Measurements from ENCODE around the gene RNF212.

DNA sequence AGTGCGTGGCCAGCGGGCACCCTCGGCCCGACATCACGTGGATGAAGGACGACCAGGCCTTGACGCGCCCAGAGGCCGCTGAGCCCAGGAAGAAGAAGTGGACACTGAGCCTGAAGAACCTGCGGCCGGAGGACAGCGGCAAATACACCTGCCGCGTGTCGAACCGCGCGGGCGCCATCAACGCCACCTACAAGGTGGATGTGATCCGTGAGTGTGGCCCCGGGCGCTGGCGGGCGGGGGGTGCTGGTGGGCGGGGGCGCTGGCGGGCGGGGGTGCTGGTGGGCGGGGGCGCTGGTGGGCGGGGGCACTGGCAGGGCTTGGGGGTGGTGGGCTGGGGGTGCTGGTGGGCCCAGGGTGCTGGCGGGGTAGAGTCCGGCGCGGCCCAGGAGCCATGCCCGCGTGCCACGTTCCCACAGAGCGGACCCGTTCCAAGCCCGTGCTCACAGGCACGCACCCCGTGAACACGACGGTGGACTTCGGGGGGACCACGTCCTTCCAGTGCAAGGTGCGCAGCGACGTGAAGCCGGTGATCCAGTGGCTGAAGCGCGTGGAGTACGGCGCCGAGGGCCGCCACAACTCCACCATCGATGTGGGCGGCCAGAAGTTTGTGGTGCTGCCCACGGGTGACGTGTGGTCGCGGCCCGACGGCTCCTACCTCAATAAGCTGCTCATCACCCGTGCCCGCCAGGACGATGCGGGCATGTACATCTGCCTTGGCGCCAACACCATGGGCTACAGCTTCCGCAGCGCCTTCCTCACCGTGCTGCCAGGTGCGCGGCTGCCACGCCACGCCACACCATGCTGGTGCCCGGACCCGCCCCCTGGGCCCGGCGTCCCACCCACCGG is 89.2 kb downstream of the RNF212 start:
- TF ChIP-seq ISL1 (CRISPR knock-in tag; IDR thresholded peaks at IDR 0.05) (no peak), GLIS3 (CRISPR knock-in tag; IDR thresholded peaks at IDR 0.05) (no peak), ZC3H10 (CRISPR knock-in tag; IDR thresholded peaks at IDR 0.05) (no peak), ZNF565 (CRISPR knock-in tag; conservative IDR thresholded peaks at IDR 0.05; ENCODE audit: low read depth) (no peak), ZFP3 (CRISPR knock-in tag; IDR thresholded peaks at IDR 0.05) (no peak), ESRRG (CRISPR knock-in tag; IDR thresholded peaks at IDR 0.05) (no peak), ZNF8 (CRISPR knock-in tag; IDR thresholded peaks at IDR 0.05) (no peak), PPARA (CRISPR knock-in tag; IDR thresholded peaks at IDR 0.05; ENCODE audit: borderline replicate concordance) (no peak), ARNTL (CRISPR knock-in tag; IDR thresholded peaks at IDR 0.05; ENCODE audit: borderline replicate concordance, low read depth) (no peak), CSDC2 (CRISPR knock-in tag; IDR thresholded peaks at IDR 0.05) (no peak), ZFP30 (CRISPR knock-in tag; IDR thresholded peaks at IDR 0.05) (no peak)
- TF ChIP-seq, protein P1, sequence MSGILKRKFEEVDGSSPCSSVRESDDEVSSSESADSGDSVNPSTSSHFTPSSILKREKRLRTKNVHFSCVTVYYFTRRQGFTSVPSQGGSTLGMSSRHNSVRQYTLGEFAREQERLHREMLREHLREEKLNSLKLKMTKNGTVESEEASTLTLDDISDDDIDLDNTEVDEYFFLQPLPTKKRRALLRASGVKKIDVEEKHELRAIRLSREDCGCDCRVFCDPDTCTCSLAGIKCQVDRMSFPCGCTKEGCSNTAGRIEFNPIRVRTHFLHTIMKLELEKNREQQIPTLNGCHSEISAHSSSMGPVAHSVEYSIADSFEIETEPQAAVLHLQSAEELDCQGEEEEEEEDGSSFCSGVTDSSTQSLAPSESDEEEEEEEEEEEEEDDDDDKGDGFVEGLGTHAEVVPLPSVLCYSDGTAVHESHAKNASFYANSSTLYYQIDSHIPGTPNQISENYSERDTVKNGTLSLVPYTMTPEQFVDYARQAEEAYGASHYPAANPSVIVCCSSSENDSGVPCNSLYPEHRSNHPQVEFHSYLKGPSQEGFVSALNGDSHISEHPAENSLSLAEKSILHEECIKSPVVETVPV (CRISPR knock-in tag; IDR thresholded peaks at IDR 0.05) = no peak
- TF ChIP-seq, protein P2, sequence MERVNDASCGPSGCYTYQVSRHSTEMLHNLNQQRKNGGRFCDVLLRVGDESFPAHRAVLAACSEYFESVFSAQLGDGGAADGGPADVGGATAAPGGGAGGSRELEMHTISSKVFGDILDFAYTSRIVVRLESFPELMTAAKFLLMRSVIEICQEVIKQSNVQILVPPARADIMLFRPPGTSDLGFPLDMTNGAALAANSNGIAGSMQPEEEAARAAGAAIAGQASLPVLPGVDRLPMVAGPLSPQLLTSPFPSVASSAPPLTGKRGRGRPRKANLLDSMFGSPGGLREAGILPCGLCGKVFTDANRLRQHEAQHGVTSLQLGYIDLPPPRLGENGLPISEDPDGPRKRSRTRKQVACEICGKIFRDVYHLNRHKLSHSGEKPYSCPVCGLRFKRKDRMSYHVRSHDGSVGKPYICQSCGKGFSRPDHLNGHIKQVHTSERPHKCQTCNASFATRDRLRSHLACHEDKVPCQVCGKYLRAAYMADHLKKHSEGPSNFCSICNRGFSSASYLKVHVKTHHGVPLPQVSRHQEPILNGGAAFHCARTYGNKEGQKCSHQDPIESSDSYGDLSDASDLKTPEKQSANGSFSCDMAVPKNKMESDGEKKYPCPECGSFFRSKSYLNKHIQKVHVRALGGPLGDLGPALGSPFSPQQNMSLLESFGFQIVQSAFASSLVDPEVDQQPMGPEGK (CRISPR knock-in tag; IDR thresholded peaks at IDR 0.05; ENCODE audit: borderline replicate concordance) = no peak
- TF ChIP-seq, protein P3, sequence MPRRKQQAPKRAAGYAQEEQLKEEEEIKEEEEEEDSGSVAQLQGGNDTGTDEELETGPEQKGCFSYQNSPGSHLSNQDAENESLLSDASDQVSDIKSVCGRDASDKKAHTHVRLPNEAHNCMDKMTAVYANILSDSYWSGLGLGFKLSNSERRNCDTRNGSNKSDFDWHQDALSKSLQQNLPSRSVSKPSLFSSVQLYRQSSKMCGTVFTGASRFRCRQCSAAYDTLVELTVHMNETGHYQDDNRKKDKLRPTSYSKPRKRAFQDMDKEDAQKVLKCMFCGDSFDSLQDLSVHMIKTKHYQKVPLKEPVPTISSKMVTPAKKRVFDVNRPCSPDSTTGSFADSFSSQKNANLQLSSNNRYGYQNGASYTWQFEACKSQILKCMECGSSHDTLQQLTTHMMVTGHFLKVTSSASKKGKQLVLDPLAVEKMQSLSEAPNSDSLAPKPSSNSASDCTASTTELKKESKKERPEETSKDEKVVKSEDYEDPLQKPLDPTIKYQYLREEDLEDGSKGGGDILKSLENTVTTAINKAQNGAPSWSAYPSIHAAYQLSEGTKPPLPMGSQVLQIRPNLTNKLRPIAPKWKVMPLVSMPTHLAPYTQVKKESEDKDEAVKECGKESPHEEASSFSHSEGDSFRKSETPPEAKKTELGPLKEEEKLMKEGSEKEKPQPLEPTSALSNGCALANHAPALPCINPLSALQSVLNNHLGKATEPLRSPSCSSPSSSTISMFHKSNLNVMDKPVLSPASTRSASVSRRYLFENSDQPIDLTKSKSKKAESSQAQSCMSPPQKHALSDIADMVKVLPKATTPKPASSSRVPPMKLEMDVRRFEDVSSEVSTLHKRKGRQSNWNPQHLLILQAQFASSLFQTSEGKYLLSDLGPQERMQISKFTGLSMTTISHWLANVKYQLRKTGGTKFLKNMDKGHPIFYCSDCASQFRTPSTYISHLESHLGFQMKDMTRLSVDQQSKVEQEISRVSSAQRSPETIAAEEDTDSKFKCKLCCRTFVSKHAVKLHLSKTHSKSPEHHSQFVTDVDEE (CRISPR knock-in tag; IDR thresholded peaks at IDR 0.05) = no peak
